ENCODE results near the gene SYT7.
A peak's percentile ranks its signal among the peaks of the same experiment; 100 is the strongest.

The SYT7 gene

DNA sequence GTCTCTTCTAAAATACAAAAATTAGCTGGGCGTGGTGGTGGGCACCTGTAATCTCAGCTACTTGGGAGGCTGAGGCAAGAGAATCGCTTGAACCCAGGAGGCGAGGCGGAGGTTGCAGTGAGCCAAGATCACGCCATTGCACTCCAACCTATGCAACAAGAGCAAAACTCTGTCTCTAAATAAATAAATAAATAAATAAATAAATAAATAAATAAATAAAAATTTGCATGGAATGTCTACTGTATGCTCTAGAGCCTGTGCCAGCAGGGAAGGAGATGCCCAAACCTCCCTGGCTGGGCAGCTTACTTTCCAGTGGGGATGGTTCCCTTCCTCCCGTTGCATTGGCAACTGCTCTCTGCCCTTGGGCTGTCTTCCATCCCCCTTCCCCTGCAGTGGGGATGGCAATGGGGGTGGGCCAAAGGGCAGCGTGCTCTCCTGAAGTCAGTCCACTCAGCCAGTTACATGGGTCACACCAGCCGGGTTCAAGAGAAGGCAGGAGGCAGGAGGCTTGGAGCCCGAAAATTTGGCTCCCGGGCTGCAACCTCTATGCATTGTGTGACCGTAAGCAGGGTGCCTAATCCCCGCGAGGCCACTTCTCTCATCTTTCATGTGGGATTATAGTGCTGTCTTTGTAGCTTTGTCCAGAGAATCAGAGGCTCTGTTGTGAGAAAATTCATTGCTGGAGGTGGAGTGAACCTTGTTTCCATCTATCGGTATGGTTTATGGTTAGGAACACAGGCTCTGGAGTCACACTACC, 73.7 kb downstream of the SYT7 start:
- Histone ChIP-seq H3K36me3 (ENCODE audit: control insufficient read depth in 2 of 2, insufficient read depth in 1 of 2, low read length in 2 of 2) (no peaks in the 10 kb centered on the region), H3K4me3 (ENCODE audit: low read depth, low read length) (no peak overlapping the region)
- TF ChIP-seq OVOL3 (tag by site-specific recombination; IDR thresholded peaks at IDR 0.05) (no peak), ZNF623 (tag by site-specific recombination; IDR thresholded peaks at IDR 0.05) (peak; percentile 64), MEIS1 (CRISPR knock-in tag; IDR thresholded peaks at IDR 0.05; ENCODE audit: borderline replicate concordance) (no peak), ZNF561 (tag by site-specific recombination; IDR thresholded peaks at IDR 0.05; ENCODE audit: borderline replicate concordance) (no peak), WT1 (tag by site-specific recombination; IDR thresholded peaks at IDR 0.05) (no peak), FEZF1 (tag by site-specific recombination; IDR thresholded peaks at IDR 0.05) (no peak), ZNF292 (tag by site-specific recombination; IDR thresholded peaks at IDR 0.05; ENCODE audit: borderline replicate concordance, low read depth) (no peak), SCRT1 (tag by site-specific recombination; IDR thresholded peaks at IDR 0.05; ENCODE audit: borderline replicate concordance) (no peak), ZNF585B (tag by site-specific recombination; IDR thresholded peaks at IDR 0.05) (no peak), ZNF658 (tag by site-specific recombination; IDR thresholded peaks at IDR 0.05) (no peak), YY2 (tag by site-specific recombination; IDR thresholded peaks at IDR 0.05) (no peak), ZNF248 (tag by site-specific recombination; IDR thresholded peaks at IDR 0.05) (no peak), ZNF302 (tag by site-specific recombination; IDR thresholded peaks at IDR 0.05; ENCODE audit: low read depth) (no peak), ZNF175 (tag by site-specific recombination; IDR thresholded peaks at IDR 0.05) (no peak), ZNF266 (tag by site-specific recombination; IDR thresholded peaks at IDR 0.05; ENCODE audit: low read depth) (0 out of 2 replicates have a peak, but pooled peaks have one; percentile 27), ZNF747 (tag by site-specific recombination; IDR thresholded peaks at IDR 0.05) (no peak), ZNF221 (tag by site-specific recombination; IDR thresholded peaks at IDR 0.05; ENCODE audit: borderline replicate concordance) (no peak)
- TF ChIP-seq, protein P1, sequence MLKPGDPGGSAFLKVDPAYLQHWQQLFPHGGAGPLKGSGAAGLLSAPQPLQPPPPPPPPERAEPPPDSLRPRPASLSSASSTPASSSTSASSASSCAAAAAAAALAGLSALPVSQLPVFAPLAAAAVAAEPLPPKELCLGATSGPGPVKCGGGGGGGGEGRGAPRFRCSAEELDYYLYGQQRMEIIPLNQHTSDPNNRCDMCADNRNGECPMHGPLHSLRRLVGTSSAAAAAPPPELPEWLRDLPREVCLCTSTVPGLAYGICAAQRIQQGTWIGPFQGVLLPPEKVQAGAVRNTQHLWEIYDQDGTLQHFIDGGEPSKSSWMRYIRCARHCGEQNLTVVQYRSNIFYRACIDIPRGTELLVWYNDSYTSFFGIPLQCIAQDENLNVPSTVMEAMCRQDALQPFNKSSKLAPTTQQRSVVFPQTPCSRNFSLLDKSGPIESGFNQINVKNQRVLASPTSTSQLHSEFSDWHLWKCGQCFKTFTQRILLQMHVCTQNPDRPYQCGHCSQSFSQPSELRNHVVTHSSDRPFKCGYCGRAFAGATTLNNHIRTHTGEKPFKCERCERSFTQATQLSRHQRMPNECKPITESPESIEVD (tag by site-specific recombination; IDR thresholded peaks at IDR 0.05): no peak
- TF ChIP-seq, protein P2, sequence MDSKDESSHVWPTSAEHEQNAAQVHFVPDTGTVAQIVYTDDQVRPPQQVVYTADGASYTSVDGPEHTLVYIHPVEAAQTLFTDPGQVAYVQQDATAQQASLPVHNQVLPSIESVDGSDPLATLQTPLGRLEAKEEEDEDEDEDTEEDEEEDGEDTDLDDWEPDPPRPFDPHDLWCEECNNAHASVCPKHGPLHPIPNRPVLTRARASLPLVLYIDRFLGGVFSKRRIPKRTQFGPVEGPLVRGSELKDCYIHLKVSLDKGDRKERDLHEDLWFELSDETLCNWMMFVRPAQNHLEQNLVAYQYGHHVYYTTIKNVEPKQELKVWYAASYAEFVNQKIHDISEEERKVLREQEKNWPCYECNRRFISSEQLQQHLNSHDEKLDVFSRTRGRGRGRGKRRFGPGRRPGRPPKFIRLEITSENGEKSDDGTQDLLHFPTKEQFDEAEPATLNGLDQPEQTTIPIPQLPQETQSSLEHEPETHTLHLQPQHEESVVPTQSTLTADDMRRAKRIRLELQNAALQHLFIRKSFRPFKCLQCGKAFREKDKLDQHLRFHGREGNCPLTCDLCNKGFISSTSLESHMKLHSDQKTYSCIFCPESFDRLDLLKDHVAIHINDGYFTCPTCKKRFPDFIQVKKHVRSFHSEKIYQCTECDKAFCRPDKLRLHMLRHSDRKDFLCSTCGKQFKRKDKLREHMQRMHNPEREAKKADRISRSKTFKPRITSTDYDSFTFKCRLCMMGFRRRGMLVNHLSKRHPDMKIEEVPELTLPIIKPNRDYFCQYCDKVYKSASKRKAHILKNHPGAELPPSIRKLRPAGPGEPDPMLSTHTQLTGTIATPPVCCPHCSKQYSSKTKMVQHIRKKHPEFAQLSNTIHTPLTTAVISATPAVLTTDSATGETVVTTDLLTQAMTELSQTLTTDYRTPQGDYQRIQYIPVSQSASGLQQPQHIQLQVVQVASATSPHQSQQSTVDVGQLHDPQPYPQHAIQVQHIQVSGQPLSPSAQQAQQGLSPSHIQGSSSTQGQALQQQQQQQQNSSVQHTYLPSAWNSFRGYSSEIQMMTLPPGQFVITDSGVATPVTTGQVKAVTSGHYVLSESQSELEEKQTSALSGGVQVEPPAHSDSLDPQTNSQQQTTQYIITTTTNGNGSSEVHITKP (tag by site-specific recombination; IDR thresholded peaks at IDR 0.05): no peak
- TF ChIP-seq, protein P3, sequence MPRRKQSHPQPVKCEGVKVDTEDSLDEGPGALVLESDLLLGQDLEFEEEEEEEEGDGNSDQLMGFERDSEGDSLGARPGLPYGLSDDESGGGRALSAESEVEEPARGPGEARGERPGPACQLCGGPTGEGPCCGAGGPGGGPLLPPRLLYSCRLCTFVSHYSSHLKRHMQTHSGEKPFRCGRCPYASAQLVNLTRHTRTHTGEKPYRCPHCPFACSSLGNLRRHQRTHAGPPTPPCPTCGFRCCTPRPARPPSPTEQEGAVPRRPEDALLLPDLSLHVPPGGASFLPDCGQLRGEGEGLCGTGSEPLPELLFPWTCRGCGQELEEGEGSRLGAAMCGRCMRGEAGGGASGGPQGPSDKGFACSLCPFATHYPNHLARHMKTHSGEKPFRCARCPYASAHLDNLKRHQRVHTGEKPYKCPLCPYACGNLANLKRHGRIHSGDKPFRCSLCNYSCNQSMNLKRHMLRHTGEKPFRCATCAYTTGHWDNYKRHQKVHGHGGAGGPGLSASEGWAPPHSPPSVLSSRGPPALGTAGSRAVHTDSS (tag by site-specific recombination; IDR thresholded peaks at IDR 0.05): no peak
- TF ChIP-seq, protein P4, sequence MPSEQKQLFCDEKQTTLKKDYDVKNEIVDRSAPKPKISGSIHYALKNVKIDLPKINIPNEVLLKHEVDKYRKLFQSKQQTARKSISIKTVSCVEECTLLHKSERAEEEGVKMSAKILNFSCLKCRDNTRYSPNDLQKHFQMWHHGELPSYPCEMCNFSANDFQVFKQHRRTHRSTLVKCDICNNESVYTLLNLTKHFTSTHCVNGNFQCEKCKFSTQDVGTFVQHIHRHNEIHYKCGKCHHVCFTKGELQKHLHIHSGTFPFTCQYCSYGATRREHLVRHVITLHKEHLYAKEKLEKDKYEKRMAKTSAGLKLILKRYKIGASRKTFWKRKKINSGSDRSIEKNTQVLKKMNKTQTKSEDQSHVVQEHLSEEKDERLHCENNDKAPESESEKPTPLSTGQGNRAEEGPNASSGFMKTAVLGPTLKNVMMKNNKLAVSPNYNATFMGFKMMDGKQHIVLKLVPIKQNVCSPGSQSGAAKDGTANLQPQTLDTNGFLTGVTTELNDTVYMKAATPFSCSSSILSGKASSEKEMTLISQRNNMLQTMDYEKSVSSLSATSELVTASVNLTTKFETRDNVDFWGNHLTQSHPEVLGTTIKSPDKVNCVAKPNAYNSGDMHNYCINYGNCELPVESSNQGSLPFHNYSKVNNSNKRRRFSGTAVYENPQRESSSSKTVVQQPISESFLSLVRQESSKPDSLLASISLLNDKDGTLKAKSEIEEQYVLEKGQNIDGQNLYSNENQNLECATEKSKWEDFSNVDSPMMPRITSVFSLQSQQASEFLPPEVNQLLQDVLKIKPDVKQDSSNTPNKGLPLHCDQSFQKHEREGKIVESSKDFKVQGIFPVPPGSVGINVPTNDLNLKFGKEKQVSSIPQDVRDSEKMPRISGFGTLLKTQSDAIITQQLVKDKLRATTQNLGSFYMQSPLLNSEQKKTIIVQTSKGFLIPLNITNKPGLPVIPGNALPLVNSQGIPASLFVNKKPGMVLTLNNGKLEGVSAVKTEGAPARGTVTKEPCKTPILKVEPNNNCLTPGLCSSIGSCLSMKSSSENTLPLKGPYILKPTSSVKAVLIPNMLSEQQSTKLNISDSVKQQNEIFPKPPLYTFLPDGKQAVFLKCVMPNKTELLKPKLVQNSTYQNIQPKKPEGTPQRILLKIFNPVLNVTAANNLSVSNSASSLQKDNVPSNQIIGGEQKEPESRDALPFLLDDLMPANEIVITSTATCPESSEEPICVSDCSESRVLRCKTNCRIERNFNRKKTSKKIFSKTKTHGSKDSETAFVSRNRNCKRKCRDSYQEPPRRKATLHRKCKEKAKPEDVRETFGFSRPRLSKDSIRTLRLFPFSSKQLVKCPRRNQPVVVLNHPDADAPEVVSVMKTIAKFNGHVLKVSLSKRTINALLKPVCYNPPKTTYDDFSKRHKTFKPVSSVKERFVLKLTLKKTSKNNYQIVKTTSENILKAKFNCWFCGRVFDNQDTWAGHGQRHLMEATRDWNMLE (tag by site-specific recombination; conservative IDR thresholded peaks at IDR 0.05; ENCODE audit: low read depth): peak; percentile 86
- TF ChIP-seq, protein P5, sequence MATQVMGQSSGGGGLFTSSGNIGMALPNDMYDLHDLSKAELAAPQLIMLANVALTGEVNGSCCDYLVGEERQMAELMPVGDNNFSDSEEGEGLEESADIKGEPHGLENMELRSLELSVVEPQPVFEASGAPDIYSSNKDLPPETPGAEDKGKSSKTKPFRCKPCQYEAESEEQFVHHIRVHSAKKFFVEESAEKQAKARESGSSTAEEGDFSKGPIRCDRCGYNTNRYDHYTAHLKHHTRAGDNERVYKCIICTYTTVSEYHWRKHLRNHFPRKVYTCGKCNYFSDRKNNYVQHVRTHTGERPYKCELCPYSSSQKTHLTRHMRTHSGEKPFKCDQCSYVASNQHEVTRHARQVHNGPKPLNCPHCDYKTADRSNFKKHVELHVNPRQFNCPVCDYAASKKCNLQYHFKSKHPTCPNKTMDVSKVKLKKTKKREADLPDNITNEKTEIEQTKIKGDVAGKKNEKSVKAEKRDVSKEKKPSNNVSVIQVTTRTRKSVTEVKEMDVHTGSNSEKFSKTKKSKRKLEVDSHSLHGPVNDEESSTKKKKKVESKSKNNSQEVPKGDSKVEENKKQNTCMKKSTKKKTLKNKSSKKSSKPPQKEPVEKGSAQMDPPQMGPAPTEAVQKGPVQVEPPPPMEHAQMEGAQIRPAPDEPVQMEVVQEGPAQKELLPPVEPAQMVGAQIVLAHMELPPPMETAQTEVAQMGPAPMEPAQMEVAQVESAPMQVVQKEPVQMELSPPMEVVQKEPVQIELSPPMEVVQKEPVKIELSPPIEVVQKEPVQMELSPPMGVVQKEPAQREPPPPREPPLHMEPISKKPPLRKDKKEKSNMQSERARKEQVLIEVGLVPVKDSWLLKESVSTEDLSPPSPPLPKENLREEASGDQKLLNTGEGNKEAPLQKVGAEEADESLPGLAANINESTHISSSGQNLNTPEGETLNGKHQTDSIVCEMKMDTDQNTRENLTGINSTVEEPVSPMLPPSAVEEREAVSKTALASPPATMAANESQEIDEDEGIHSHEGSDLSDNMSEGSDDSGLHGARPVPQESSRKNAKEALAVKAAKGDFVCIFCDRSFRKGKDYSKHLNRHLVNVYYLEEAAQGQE (tag by site-specific recombination; IDR thresholded peaks at IDR 0.05): peak; percentile 61

More for the DNA sequence above, 73.7 kb downstream of the SYT7 start:
- no peaks in the 10 kb centered on the region for H3K9me3 ChIP-seq (ENCODE audit: control insufficient read depth, insufficient read depth, low read depth, low read length)
- ChIA-PET POLR2A (interaction anchor here (0.7 kb wide), 1 partner anchor 18 kb away, joined by 3 read pairs; no protein-coding TSS in a partner anchor), CTCF (interaction anchor here (0.6 to 17.2 kb wide), 8 partner anchors 10 to 462 kb away, joined by 3 to 325 read pairs (median 6); a partner anchor contains a TSS)
- H3K27ac ChIP-seq (ENCODE audit: extremely low read depth, low read depth, low read length): no peak overlapping the region
- H3K4me1 ChIP-seq (ENCODE audit: control insufficient read depth, insufficient read depth, low read length): no peaks in the 10 kb centered on the region
